HG03521 (cell line): ENCODE results near the gene RAVER2.
"Not testable (repeated sequence)": the region's sequence is repeated elsewhere in the genome, so short reads cannot be mapped to it uniquely, and the experiment has no call there.

Experiments used
- ATAC-seq: cut with Tn5 transposase; IDR thresholded peaks from one replicate; pipeline ENCODE4 v1.9.1; 2021; ENCODE audit warnings: mild to moderate bottlenecking, moderate library complexity; ENCODE audit not compliant: unreplicated experiment

The RAVER2 gene

DNA sequence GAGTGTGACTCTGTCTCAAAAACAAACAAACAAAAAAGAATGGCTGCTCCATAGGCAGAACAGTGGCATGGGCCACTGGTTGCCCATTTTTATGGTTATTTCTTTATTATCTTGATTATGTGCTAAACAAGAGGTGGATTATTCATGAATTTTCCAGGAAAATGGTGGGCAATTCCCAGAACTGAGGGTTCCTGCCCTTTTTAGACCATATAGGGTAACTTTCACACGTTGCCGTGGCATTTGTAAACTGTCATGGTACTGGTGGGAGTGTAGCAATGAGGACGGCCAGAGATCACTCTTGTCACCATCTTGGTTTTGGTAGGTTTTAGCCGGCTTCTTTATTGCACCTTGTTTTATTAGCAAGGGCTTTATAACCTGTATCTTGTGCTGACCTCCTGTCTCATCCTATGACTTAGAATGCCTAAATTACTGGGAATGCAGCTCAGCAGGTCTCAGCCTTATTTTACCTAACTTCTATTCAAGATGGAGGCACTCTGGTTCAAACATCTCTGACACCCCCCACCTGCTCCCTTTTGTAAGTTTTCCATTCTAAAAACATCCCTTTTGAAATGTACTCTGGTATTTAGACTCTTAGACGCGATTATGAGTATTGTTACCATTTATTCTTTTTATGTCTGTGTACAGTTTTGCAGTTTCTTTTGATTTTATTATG, 57.1 kb downstream of the RAVER2 start:
- ATAC-seq, result no peak

DNA sequence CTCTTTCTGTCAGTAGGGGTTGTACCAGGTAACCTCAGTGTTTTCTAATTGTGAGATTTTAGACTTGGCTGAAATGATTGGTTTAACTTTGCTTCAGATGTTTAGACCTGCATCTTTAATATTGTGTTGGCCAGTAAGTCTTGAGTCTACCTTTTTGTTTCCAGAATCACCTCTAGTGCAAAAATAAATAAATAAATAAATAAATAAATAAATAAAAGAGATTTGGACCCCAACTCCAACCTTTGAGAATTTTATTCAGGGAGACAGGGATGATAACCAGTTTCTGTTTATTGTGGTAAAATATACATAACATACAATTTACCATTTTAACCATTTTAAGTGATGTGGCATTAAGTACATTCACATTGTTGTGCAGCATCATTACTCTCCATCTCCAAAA, 64.4 kb downstream of the RAVER2 start:
- ATAC-seq, result no peak

DNA sequence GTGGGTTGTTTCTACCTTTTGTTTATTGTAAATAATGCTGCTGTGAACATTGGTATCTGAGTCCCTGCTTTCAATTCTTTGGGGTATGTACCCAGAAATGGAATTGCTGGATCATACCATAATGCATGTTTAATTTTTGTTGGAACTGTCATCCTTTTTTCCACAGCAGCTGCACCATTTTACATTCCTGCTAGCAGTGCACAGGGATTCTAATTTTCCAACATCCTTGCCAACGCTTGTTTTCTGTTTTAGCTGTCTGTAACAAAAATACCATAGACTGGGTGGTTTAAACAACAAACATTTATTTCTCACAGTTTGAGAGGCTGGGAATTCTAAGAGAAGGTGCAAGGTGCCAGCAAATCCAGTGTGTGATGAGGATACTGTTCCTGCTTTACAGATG, 65.1 kb downstream of the RAVER2 start:
- no peak for ATAC-seq

DNA sequence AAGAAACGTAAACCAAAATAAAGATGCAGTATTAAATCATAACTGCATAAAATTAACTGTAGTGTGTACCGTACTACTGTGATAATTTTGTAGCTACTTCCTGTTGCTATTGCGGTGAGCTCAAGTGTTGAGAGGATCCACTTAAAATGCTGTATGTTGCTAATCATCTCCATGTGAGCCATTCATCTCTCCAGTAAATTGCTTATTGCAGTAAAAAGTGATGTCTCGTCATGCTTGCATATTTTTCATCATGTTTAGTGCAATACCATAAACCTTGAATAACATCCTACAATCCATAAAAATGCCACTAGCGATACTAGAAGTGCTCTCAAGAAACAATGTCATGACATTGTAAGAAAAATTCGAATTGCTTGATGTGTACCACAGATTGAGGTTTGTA, 66.3 kb downstream of the RAVER2 start:
- no peak for ATAC-seq

DNA sequence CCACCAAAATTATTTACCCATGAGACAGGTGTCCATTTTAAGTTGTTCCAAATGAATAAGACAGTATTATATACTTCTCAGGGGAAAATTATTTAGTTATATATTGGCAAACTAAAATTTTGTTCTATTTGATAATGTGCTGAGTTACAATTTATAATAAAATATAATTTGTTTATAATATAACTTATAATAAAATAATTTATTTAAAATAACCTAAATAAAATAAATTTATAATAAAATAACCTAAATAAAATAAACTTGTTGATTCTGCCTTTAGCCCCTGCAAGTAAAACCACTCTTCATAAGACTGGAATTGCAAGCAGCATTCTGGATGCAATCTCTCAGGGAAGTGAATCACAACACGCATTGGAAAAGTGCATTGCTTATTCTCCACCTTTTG, 69.6 kb downstream of the RAVER2 start:
- ATAC-seq, result no peak

DNA sequence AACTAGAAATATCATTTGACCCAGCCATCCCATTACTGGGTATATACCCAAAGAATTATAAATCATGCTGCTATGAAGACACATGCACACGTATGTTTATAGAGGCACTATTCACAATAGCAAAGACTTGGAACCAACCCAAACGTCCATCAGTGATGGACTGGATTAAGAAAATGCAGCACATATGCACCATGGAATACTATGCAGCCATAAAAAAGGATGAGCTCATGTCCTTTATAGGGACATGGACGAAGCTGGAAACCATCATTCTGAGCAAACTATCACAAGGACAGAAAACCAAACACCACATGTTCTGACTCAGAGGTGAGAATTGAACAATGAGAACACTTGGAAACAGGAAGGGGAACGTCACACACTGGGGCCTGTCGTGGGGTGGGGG, 72.5 kb downstream of the RAVER2 start:
- ATAC-seq, result not testable (repeated sequence)

DNA sequence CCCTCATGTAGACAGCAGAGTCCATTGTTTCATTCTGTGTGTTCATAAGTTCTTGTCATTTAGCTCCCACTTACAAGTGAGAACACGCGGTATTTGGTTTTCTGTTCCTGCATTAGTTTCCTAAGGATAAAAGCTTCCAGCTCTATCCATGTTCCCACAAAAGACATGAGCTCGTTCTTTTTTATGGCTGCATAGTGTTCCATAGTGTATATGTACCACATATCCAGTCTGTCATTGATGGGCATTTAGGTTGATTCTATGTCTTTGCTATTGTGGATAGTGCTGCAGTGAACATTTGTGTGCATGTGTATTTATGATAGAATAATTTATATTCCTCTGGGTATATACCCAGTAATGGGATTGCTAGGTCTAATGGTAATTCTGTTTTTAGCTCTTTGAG, 75.7 kb downstream of the RAVER2 start:
- ATAC-seq, result not testable (repeated sequence)

DNA sequence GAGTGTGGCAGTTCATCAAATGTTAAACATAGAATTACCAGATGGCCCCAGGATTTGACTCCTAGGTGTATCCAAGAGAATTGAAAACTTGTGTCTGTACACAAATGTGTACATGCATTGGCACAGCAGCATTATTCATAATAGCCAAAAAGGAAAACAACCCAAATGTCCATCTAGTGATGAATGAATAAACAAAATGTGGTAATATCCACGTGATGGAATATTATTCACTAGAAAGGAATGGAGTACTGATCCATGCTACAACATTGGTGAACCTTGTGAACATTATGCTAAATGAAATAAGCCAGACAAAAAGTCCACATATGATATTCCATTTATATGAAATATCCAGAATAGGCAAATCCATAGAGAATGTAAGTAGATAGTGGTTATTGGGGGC, 77.7 kb downstream of the RAVER2 start:
- ATAC-seq, result no peak

DNA sequence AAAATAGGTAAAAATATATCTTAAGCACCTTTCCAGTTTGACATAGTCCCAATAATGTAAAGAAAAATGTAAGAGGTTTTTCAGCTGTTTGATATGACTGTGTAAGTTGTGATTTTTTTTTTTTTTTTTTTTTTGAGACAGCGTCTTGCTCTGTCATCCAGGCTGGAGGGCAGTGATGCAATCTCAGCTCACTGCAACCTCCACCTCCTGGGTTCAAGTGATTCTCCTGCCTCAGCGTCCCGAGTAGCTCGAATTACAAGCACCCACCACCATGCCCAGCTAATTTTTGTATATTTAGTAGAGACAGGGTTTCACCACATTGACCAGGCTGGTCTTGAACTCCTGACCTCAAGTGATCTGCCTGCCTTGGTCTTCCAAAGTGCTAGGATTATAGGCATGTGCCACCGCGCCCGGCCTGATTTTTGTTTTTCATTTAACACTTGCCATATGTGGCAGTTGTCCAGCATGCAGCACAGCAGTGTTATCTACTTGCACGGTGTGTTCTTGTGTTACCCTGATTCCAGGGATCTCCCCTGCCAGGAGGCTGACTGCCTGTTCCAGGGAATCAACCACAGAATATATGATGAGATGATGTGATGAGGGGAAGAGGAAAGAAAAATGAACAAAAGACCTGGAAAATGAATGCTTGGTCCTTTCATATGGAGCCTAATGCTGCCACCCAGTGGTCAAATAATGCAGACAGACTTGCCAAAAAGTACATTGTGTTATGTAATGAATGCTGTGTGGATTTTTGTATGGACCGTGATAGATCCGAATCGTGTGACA, 79.0 kb downstream of the RAVER2 start:
- ATAC-seq, result no peak

DNA sequence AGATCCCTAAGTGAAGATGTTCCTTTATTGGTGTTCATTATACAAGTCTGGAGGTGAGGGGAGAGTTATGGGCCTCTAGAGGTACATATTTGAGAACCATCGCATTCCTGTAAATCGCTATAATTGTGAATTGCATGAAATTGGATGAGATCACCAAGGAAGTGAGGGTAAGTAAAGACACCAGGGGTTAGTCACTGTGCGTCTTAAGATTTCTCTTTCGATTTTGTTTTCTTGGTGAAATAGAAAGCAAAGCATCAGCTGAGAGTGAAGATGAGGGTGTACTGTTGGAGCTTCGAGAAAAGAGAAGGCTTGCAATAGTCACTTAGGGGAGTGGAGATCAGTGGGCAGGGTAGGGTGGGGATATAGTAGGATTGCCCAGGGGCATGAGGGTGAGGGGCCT, 82.1 kb downstream of the RAVER2 start:
- peak; percentile 94 for ATAC-seq

DNA sequence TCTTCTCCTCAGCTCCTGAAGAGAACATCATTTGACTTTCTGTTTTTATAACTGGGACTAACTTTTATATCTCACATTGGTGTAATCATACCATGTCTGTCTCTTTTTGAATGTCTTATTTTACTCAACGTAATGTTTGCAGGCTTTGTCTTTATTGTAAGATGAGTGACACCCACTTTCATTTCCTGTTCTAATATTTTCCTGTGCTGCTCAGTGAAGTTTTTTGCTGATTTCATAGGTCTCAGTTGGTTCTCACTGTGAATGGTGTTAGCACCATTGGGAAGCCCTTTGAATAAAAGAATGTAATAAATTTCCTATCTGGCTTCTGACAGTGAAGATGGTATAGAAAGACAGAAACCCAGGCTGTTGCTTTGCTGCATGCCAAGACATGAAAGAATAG, 84.0 kb downstream of the RAVER2 start:
- ATAC-seq, result no peak

DNA sequence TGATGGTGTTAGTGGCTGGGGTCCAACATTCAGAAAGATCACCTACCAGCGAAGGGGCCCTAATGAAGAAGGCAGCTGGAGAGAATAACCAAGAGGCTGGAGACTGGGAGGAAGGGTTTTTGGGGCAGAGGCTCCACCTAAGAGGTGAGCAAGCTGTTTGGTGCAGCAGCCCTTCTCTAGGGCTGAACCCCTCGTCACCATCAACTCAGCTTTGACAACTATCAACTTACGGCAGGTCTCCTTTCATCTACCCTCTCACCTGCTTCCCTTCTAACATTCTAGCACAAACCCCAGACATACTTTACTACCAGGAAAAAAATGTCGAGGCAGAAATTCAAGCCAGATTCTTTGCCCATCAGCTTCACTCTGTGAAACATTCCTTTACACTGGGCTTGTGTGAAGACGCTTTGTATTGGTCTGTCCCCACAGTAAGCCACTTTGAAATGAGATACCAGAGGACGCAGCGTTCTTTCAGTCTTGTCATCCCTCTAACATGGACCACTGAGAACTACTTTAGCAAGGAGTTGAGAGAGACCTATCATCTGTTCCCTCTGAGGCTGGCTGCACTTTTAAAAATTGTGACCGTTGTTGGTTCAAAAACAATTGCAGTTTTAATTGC, 84.6 kb downstream of the RAVER2 start:
- no peak for ATAC-seq

DNA sequence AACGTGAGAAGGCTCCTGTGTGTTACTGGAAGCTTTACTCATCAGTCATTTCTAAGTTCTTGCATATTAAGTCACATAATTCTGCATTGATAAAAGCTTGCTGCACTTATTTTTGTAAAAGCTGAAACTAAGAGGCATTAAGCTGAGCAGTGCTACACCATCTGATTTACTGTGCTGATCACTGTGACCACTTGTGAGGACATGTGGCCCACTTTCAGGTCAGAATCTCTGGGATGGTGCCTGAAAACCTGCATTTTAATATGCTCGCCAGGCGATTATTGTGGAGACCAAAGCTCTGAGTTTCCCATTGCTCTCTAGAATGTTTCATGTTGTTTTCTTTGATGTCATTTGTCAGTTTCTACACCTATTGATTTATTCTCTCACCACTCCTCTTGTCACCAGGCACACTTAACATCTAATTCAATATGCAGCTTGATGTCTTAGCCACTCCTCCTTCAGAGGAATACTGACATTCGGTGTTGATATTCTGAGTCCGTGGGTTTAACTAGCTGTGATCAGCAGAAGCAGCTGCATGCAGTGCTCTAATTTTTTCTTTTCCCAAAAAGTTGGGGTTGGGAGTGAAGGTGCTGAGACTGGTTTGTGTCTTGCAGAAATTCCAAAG, 85.3 kb downstream of the RAVER2 start:
- ATAC-seq, result no peak

DNA sequence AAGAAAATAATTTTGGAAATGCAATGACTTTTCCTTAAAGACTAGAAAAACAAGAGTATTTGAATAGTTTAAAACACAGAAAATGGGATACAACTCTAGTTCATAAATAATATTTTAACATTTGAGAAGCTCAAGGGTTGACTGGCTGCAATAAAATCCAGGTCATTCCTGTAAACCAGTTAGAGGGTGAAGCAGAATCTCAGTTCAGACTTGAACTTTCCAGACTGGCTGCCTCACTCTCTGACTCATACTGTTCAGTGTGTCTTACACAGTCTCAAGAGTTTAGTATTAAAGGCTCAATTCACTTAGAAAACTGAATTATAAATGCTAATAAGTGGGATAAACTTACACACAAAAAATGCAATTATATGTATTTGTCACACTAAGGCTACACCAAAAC, 89.9 kb downstream of the RAVER2 start:
- ATAC-seq, result no peak

DNA sequence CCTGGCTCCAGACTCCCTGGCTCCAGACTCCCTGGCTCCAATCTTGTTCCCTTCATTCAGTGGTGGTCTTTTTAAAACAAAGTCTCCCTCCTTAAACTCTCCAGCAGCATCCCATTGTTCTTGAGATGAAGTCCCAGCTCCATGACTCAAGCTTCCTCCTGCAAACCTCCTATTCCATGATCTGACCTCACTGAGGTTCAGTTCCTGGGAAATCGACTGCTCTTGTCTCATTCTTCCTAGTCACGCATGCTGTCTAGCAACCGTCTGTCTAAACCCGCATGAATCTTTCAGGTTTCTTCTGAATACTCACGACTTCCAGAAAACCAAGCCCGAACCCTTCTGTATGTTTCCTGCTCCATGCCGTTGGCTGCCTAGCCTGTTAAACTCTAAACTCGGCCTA, 91.9 kb downstream of the RAVER2 start:
- ATAC-seq, result no peak

DNA sequence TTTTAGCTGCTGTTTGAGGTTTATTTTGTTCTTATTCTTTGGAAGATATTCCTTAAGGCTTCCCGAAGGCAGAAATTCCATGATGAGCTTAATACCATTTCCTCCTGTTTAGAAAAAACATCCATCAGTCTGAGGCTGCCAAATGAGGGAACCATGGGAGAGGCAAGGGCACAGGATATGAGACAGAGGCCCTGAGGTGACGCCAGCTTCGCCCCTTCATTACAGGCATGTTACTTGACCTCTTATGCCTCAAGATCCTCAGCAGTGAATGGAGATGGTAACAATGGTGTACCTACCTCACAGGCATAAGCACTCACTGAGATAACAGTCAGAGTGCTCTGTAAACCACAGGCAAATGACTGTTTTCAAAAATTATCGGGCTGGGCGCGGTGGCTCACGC, 93.6 kb downstream of the RAVER2 start:
- ATAC-seq, result no peak

DNA sequence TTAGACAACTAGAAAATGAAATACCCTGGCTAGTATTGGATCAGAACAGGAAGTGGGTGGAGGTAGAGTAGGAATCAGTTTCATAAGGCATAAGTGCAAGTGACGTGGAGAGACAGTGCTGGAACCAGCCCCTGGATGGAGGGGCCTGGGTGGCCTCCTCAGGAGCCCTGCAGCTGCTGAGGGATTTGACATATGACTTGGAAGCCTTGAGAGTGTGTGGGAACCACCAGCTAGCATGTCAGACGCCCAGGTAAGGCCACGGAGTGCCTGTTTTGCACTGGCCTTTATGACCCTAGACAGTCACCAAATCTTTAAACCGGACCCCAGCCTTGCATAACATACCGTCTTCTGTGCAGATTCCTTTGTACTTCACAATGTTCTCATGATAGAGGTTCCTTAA, 94.4 kb downstream of the RAVER2 start:
- ATAC-seq, result no peak

DNA sequence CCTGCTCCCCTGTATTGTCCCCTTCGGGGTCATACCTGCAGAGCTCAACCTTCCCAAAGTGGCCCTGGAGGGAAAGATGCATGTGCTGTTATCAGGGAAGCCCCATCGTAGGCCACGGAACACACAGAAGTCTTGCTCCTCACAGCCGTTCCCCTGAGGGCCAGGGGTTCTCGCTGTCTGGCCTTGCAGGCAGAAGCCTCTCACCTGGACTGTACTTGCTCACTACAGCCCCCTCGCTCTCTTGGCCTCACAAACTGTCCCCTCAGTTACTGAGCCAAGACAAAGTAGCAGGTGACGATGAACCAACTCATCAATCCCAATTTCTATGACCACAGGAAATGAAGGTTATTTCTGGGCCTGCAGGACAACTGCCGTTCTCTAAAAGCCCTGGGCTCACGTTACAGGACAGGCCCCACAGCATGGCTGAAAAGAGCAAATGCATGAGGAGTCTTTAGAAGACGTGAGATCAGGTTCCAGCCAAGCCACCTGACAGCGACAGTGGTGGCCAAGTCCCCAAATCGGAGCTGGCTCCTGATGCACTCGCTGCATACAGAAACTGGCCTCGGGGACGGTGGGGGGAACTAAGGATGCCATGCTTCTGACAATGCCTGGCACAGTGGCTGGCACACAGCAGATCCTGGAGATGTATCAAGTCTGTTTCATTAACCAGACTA, 95.0 kb downstream of the RAVER2 start:
- no peak for ATAC-seq

DNA sequence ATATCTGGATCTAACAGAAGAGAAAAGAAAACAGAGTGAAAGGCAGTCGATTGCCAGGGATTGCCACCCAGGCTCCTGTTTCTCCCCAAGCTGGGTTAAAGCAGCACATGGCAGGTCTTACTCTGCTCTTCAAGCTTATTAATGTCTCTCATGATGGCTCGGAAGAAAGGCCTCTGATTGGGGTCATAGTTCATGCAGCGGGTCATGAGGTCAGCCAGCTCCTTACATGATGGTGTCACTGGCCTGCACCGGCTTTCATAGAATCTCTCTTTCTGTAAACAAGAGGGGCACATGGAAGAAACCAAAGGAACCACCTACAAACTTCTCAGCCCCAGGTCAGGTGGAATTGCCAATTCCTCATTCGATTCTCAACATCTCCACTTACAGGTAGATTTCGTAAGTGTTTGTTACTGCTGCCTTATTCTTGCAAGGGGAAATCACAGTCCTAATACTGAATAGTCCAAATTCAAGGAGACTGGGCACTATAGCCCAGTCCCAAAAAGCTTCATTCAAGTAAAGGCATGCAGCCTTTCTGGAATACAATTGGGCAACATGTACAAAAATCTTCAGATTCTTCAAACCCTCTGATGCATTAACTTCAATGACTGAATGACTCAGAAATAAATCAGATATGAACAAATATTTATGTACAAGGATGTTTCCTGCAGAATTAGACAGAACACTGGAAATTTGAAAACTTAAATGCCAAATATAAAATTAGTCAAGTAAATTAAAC, 96.6 kb downstream of the RAVER2 start:
- ATAC-seq, result no peak

DNA sequence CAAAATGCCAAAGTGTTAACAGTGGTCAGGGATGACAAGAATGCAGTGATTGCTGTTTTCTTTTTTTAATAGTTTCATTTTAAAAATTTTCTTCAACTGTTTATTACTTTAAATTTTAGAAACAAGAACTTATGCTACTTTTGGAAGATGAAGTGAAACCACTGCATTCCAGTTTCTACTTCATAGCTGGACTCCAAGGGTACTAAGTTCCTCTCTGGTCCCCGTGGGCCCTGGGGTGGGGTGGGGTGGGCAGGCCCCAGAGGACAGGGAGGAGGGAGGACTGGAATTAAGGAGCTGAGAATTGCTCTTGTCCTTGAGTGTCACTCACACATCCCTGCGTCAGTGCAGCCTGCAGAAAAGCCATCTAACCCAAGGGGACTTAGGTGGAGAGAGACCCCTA, 97.3 kb downstream of the RAVER2 start:
- ATAC-seq, result no peak

DNA sequence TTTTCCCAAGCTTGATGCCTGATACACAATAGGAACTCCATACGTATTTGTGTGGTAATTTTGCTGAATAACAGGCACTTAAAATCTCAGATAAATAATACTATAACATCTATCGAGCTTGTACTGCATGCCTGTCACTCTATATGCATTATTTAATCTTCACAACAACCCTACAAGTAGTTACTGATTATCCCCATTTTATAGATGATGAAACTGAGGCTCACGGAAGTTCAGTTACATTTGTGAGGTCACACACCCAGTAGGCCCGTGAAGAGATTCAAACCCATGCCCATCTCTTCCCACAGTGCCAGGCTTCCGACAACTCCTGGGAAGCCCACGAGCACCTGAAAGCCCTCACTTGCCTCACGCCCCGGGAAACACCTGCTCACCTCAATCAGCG, 98.8 kb downstream of the RAVER2 start:
- no peak for ATAC-seq
